ENCODE measurements around the gene B3GALNT1.
"Not testable (repeated sequence)": the region's sequence is repeated elsewhere in the genome, so short reads cannot be mapped to it uniquely, and the experiment has no call there.

The B3GALNT1 gene

GRCh38 chr3:161073181-161073580 is 32.0 kb downstream of the B3GALNT1 start:
- DNase-seq (ENCODE audit: low spot score), result no peak

GRCh38 chr3:161072751-161073150 is 32.4 kb downstream of the B3GALNT1 start:
- DNase-seq (ENCODE audit: low spot score), result no peak

GRCh38 chr3:161072211-161072621 is 32.9 kb downstream of the B3GALNT1 start:
- no peak for DNase-seq (ENCODE audit: low spot score)

- no peak for DNase-seq (ENCODE audit: low spot score)
These were observed 34.0 kb downstream of the B3GALNT1 start for GRCh38 chr3:161070980-161071663.

- no peak for DNase-seq (ENCODE audit: low spot score)
These were observed 34.8 kb downstream of the B3GALNT1 start for GRCh38 chr3:161070252-161070930.

- DNase-seq (ENCODE audit: low spot score), result peak; percentile 27
These were observed 35.5 kb downstream of the B3GALNT1 start for GRCh38 chr3:161069511-161070251.

- no peak for DNase-seq (ENCODE audit: low spot score)
These were observed 37.8 kb downstream of the B3GALNT1 start for GRCh38 chr3:161067335-161067734.

- no peak for DNase-seq (ENCODE audit: low spot score)
These were observed 38.2 kb downstream of the B3GALNT1 start for GRCh38 chr3:161066930-161067329.

GRCh38 chr3:161064413-161064812 is 40.7 kb downstream of the B3GALNT1 start:
- no peak for DNase-seq (ENCODE audit: low spot score)

- DNase-seq (ENCODE audit: low spot score), result no peak
These were observed 50.1 kb downstream of the B3GALNT1 start for GRCh38 chr3:161054860-161055604.

- DNase-seq (ENCODE audit: low spot score), result no peak
These were observed 53.3 kb downstream of the B3GALNT1 start for GRCh38 chr3:161051856-161052255.

- DNase-seq (ENCODE audit: low spot score), result no peak
These were observed 54.2 kb downstream of the B3GALNT1 start for GRCh38 chr3:161050935-161051334.

GRCh38 chr3:161049683-161050248 is 55.4 kb downstream of the B3GALNT1 start:
- no peak for DNase-seq (ENCODE audit: low spot score)

- no peak for DNase-seq (ENCODE audit: low spot score)
These were observed 61.7 kb downstream of the B3GALNT1 start for GRCh38 chr3:161043336-161044035.

GRCh38 chr3:161042023-161042501 is 63.1 kb downstream of the B3GALNT1 start:
- no peak for DNase-seq (ENCODE audit: low spot score)

GRCh38 chr3:161038725-161039124 is 66.4 kb downstream of the B3GALNT1 start:
- no peak for DNase-seq (ENCODE audit: low spot score)

GRCh38 chr3:161035711-161036110 is 69.4 kb downstream of the B3GALNT1 start:
- DNase-seq (ENCODE audit: low spot score), result no peak

GRCh38 chr3:161034913-161035550 is 70.1 kb downstream of the B3GALNT1 start:
- DNase-seq (ENCODE audit: low spot score), result not testable (repeated sequence)

Data from hepatic stellate cell (primary cell).